ENCODE measurements around the gene ABCG1. TPM values are rescaled to one million over a fixed set of nuclear protein-coding genes. Genes with fewer than 3 reads are reported as not detected.

The ABCG1 gene
- polyA plus RNA-seq, 1 donor from 2014 or later, result 14.2 TPM

- Histone ChIP-seq H3F3A (ENCODE audit: insufficient read depth, low read length, poor library complexity, severe bottlenecking) (no peaks in the 10 kb centered on the region), H3K4me2 (ENCODE audit: low read length) (no peak overlapping the region), H3K79me2 (replicated peaks; ENCODE audit: insufficient read depth, low read length) (no peaks in the 10 kb centered on the region), H2AFZ (ENCODE audit: low read depth, low read length) (no peak overlapping the region), H3K9ac (ENCODE audit: low read length) (no peak overlapping the region), H3K4me3 (ENCODE audit: low read length) (no peak overlapping the region), H4K20me1 (ENCODE audit: insufficient read depth) (no peaks in the 10 kb centered on the region), H3K27ac (ENCODE audit: low read length) (no peak overlapping the region), H3K36me3 (ENCODE audit: insufficient read depth, low read length) (no peaks in the 10 kb centered on the region), H3K27me3 (ENCODE audit: insufficient read depth, low read depth, low read length) (no peaks in the 10 kb centered on the region), H3K9me3 (ENCODE audit: low read length) (no peaks in the 10 kb centered on the region), H3K9me2 (ENCODE audit: insufficient read depth, low read length) (no peaks in the 10 kb centered on the region)
- TF ChIP-seq MXI1 (conservative IDR thresholded peaks at IDR 0.05; ENCODE audit: poor library complexity, severe bottlenecking) (no peak), EP300 (conservative IDR thresholded peaks at IDR 0.05; ENCODE audit: poor library complexity, severe bottlenecking) (no peak), SMC3 (conservative IDR thresholded peaks at IDR 0.05; ENCODE audit: poor library complexity) (no peak), EZH2 (IDR thresholded peaks at IDR 0.05; ENCODE audit: borderline replicate concordance, insufficient read depth, low read length, poor library complexity, severe bottlenecking) (no peak), REST (IDR thresholded peaks at IDR 0.05; ENCODE audit: borderline replicate concordance) (no peak), TAF1 (IDR thresholded peaks at IDR 0.05; ENCODE audit: low read depth) (no peak), CTCF (IDR thresholded peaks at IDR 0.05; ENCODE audit: poor library complexity, severe bottlenecking) (no peak), POLR2AphosphoS5 (IDR thresholded peaks at IDR 0.05) (no peak), RAD21 (conservative IDR thresholded peaks at IDR 0.05) (no peak)
Measured at GRCh38 chr21:42188663-42189062, 30.3 kb upstream of the ABCG1 start.

- no peak overlapping the region for H2AFZ ChIP-seq (ENCODE audit: low read depth, low read length)
- no peaks in the 10 kb centered on the region for H3K9me3 ChIP-seq (ENCODE audit: low read length)
- H3K36me3 ChIP-seq (ENCODE audit: insufficient read depth, low read length), result no peaks in the 10 kb centered on the region
- no peaks in the 10 kb centered on the region for H3K9me2 ChIP-seq (ENCODE audit: insufficient read depth, low read length)
- TF ChIP-seq TAF1 (IDR thresholded peaks at IDR 0.05; ENCODE audit: low read depth) (no peak), EP300 (conservative IDR thresholded peaks at IDR 0.05; ENCODE audit: poor library complexity, severe bottlenecking) (no peak), REST (IDR thresholded peaks at IDR 0.05; ENCODE audit: borderline replicate concordance) (no peak), CTCF (IDR thresholded peaks at IDR 0.05; ENCODE audit: poor library complexity, severe bottlenecking) (no peak), EZH2 (IDR thresholded peaks at IDR 0.05; ENCODE audit: borderline replicate concordance, insufficient read depth, low read length, poor library complexity, severe bottlenecking) (no peak), MXI1 (conservative IDR thresholded peaks at IDR 0.05; ENCODE audit: poor library complexity, severe bottlenecking) (no peak), SMC3 (conservative IDR thresholded peaks at IDR 0.05; ENCODE audit: poor library complexity) (no peak), POLR2AphosphoS5 (IDR thresholded peaks at IDR 0.05) (no peak), RAD21 (conservative IDR thresholded peaks at IDR 0.05) (no peak)
- H3K27ac ChIP-seq (ENCODE audit: low read length), result no peak overlapping the region
- no peaks in the 10 kb centered on the region for H3F3A ChIP-seq (ENCODE audit: insufficient read depth, low read length, poor library complexity, severe bottlenecking)
- no peaks in the 10 kb centered on the region for H3K79me2 ChIP-seq (replicated peaks; ENCODE audit: insufficient read depth, low read length)
- H3K9ac ChIP-seq (ENCODE audit: low read length), result no peak overlapping the region
- H3K4me2 ChIP-seq (ENCODE audit: low read length), result no peak overlapping the region
- H4K20me1 ChIP-seq (ENCODE audit: insufficient read depth), result no peaks in the 10 kb centered on the region
- no peak overlapping the region for H3K4me3 ChIP-seq (ENCODE audit: low read length)
- no peaks in the 10 kb centered on the region for H3K27me3 ChIP-seq (ENCODE audit: insufficient read depth, low read depth, low read length)
Measured at GRCh38 chr21:42189431-42189830, 29.5 kb upstream of the ABCG1 start.
